BJ (cell line): Measurements from ENCODE around the gene GABBR2. TPM values are rescaled to one million over a fixed set of nuclear protein-coding genes. Genes with fewer than 3 reads are reported as not detected.

Source experiments
- CTCF ChIA-PET: fragments of 350-600 bp; formaldehyde crosslinking; extraction: SDS; loops from one replicate; lab custom pipeline; 2021; ENCODE audit warnings: antibody characterized with exemption, inconsistent platforms; lab: Yijun Ruan, JAX
- POLR2A ChIA-PET: fragments of 300-600 bp; sonication (Branson Sonifier 250); formaldehyde crosslinking; extraction: SDS; loops from one replicate; lab custom pipeline; 2021; ENCODE audit warnings: antibody characterized with exemption; lab: Charles Lee
- DNase-seq: peaks from one replicate; pipeline ENCODE4 v3.0.0-alpha.2; 2011; ENCODE audit warnings: low read depth
- H3K27me3 ChIP-seq: 2 replicates; pipeline ENCODE4 v1.6.0; 2011; ENCODE audit warnings: low read length; ENCODE audit not compliant: control insufficient read depth, insufficient read depth
- H3K36me3 ChIP-seq: 2 replicates; pipeline ENCODE4 v1.5.1; 2011; ENCODE audit warnings: low read length; ENCODE audit not compliant: control insufficient read depth, insufficient read depth
- H3K4me3 ChIP-seq: 2 replicates; pipeline ENCODE4 v1.5.1; 2011; ENCODE audit warnings: low read depth, mild to moderate bottlenecking, control low read depth, low read length
- polyA plus RNA-seq: library from polyadenylated mRNA; depleted of rRNA; stranded (reverse); fragments of >200 nt; gene quantifications from 2 replicates; pipeline ENCODE4 v1.2.3, GENCODE V29; 2011
- TF ChIP-seq, protein P1 (sequence below): IDR thresholded peaks from 2 replicates; pipeline ENCODE4 v1.5.1; 2011; ENCODE audit warnings: low read depth, mild to moderate bottlenecking, control low read depth, inconsistent platforms, low read length, moderate library complexity; ENCODE audit not compliant: insufficient read depth

GABBR2 gene
- polyA plus RNA-seq, 1 experiment, result 1.6 TPM

DNA sequence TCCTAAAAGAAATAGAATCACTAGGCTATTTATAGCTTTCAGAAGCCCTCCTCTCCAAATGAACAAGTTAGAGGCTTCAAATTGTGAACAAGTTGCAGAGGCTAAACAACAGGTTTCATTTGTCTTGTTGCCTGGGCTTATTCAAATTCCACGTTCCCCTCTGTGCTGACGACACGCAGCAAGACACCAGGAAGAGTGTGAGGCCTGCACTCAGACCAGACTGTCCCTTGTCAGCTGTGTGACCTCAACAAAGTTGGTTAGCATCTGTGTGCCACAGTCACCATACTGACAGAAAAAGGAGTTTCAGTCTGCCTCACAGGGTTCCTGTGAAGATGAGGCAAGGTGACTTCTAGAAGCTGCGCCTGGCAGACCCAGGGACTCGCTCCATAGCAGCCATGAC is 22.1 kb upstream of the GABBR2 start:
- H3K36me3 ChIP-seq, result peaks cover 3% of the 10 kb centered on the region; the same call in 1 of the 2 replicates
- TF ChIP-seq, protein P1, sequence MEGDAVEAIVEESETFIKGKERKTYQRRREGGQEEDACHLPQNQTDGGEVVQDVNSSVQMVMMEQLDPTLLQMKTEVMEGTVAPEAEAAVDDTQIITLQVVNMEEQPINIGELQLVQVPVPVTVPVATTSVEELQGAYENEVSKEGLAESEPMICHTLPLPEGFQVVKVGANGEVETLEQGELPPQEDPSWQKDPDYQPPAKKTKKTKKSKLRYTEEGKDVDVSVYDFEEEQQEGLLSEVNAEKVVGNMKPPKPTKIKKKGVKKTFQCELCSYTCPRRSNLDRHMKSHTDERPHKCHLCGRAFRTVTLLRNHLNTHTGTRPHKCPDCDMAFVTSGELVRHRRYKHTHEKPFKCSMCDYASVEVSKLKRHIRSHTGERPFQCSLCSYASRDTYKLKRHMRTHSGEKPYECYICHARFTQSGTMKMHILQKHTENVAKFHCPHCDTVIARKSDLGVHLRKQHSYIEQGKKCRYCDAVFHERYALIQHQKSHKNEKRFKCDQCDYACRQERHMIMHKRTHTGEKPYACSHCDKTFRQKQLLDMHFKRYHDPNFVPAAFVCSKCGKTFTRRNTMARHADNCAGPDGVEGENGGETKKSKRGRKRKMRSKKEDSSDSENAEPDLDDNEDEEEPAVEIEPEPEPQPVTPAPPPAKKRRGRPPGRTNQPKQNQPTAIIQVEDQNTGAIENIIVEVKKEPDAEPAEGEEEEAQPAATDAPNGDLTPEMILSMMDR, result no peak
- peaks cover 2% of the 10 kb centered on the region for H3K27me3 ChIP-seq
- DNase-seq, result no peak
- ChIA-PET POLR2A (no interaction called here), CTCF (interaction anchor here (0.7 kb wide), 1 partner anchor 11 kb away, joined by 3 read pairs; no protein-coding TSS in a partner anchor)
- H3K4me3 ChIP-seq, result no peak overlapping the region

DNA sequence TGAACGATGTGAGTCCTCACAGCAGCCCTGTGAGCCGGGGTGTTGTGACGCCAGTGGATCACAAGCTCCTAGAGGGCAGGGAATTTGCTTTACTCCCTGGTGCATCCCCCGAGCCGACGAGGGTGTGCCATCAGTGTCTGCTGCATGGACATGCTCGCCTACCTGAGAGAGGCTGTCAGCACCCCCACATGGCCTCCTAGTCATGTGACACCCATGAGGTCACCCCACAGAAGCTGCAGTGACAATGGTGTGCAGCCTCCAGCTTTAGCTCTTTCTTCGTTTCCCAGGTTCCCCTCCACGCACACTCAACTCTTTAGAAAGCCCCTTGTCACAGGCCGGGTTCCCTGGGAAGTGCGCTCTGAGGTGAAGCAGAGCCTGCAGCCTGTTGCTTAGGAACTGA is 19.8 kb upstream of the GABBR2 start:
- TF ChIP-seq, protein P1, result no peak
- peaks cover 7% of the 10 kb centered on the region for H3K27me3 ChIP-seq
- no peaks in the 10 kb centered on the region for H3K36me3 ChIP-seq
- CTCF ChIA-PET, result interaction anchor here (1.1 to 2.1 kb wide), 2 partner anchors 47 to 413 kb away, joined by 3 to 4 read pairs; no protein-coding TSS in a partner anchor
- POLR2A ChIA-PET, result no interaction called here
- DNase-seq, result no peak
- no peak overlapping the region for H3K4me3 ChIP-seq

GRCh38 chr9:98727428-98727827 is 18.7 kb upstream of the GABBR2 start:
- no peak for DNase-seq
- CTCF ChIA-PET, result interaction anchor here (2.1 kb wide), 1 partner anchor 48 kb away, joined by 4 read pairs; no protein-coding TSS in a partner anchor

GRCh38 chr9:98726735-98727134 is 18.0 kb upstream of the GABBR2 start:
- H3K27me3 ChIP-seq, result peaks cover 12% of the 10 kb centered on the region
- no peaks in the 10 kb centered on the region for H3K36me3 ChIP-seq
- TF ChIP-seq, protein P1, result no peak
- no peak for DNase-seq
- no peak overlapping the region for H3K4me3 ChIP-seq
- ChIA-PET POLR2A (no interaction called here), CTCF (interaction anchor here (1.0 to 2.1 kb wide), 2 partner anchors 49 to 70 kb away, joined by 3 to 4 read pairs; partner anchors contain the start of gene ANKS6)

More at GRCh38 chr9:98727428-98727827, 18.7 kb upstream of the GABBR2 start:
- Histone ChIP-seq H3K36me3 (no peaks in the 10 kb centered on the region), H3K27me3 (peaks cover 12% of the 10 kb centered on the region), H3K4me3 (no peak overlapping the region)
- TF ChIP-seq, protein P1, result no peak
- POLR2A ChIA-PET, result interaction anchor here (0.5 kb wide), 1 partner anchor 704 kb away, joined by 21 read pairs; no protein-coding TSS in a partner anchor

- TF ChIP-seq, protein P1, result no peak
- H3K36me3 ChIP-seq, result no peaks in the 10 kb centered on the region
- no peak for DNase-seq
- POLR2A ChIA-PET, result no interaction called here
- CTCF ChIA-PET, result interaction anchor here (1.1 to 1.8 kb wide), 3 partner anchors 9 to 16 kb away, joined by 3 to 5 read pairs (median 4); no protein-coding TSS in a partner anchor
- H3K27me3 ChIP-seq, result peaks cover 12% of the 10 kb centered on the region
- no peak overlapping the region for H3K4me3 ChIP-seq
These were observed 16.2 kb upstream of the GABBR2 start for GRCh38 chr9:98724810-98725530.
